ENCODE data around the gene RAB39A. TPM values are rescaled to one million over a fixed set of nuclear protein-coding genes. Genes with fewer than 3 reads are reported as not detected.
A peak's percentile ranks its signal among the peaks of the same experiment; 100 is the strongest.

Gene RAB39A
- total RNA-seq, 1 experiment from 2014 or later, result not detected

GRCh38 chr11:107924306-107924705 lies 3.9 kb upstream of the RAB39A start:
- no peak for DNase-seq (ENCODE audit: unreplicated experiment)
- no peaks in the 10 kb centered on the region for H3K36me3 Mint-ChIP-seq (ENCODE audit: insufficient read depth, unreplicated experiment)
- H3K27ac Mint-ChIP-seq (ENCODE audit: low read depth, unreplicated experiment), result no peak overlapping the region
- intact Hi-C loops (cut with micrococcal nuclease), result no loop called here
- H3K9me3 Mint-ChIP-seq (ENCODE audit: unreplicated experiment), result no peaks in the 10 kb centered on the region
- no TSS peak for BruUV-seq (replicated peaks)
- ChIA-PET POLR2A (interaction anchor here (0.6 kb wide), 1 partner anchor 85 kb away, joined by 3 read pairs; the partner anchor contains the start of gene CUL5), CTCF (no interaction called here)
- peaks cover 49% of the 10 kb centered on the region for H3K27me3 Mint-ChIP-seq (ENCODE audit: insufficient read depth, unreplicated experiment)
- no peak overlapping the region for H3K4me3 Mint-ChIP-seq (ENCODE audit: unreplicated experiment)
- no peak for TF ChIP-seq CTCF (IDR thresholded peaks at IDR 0.05; ENCODE audit: unreplicated experiment)
- H3K4me1 Mint-ChIP-seq (ENCODE audit: insufficient read depth, unreplicated experiment), result peaks cover 12% of the 10 kb centered on the region

- Mint-ChIP-seq H3K4me1 (ENCODE audit: insufficient read depth, unreplicated experiment) (peaks cover 12% of the 10 kb centered on the region), H3K27me3 (ENCODE audit: insufficient read depth, unreplicated experiment) (peaks cover 59% of the 10 kb centered on the region), H3K27ac (ENCODE audit: low read depth, unreplicated experiment) (no peak overlapping the region), H3K36me3 (ENCODE audit: insufficient read depth, unreplicated experiment) (no peaks in the 10 kb centered on the region), H3K4me3 (ENCODE audit: unreplicated experiment) (peak overlapping the region; percentile 71), H3K9me3 (ENCODE audit: unreplicated experiment) (no peaks in the 10 kb centered on the region)
- CTCF ChIA-PET, result no interaction called here
- POLR2A ChIA-PET, result interaction anchor here (1.2 kb wide), 1 partner anchor 13 kb away, joined by 3 read pairs; no protein-coding TSS in a partner anchor
- no peak for TF ChIP-seq CTCF (IDR thresholded peaks at IDR 0.05; ENCODE audit: unreplicated experiment)
- no peak for DNase-seq (ENCODE audit: unreplicated experiment)
- BruUV-seq (replicated peaks), result no TSS peak
- intact Hi-C loops (cut with micrococcal nuclease), result no loop called here
These were observed 689 bp upstream of the RAB39A start for GRCh38 chr11:107927559-107927958.

- Mint-ChIP-seq H3K36me3 (ENCODE audit: insufficient read depth, unreplicated experiment) (no peaks in the 10 kb centered on the region), H3K9me3 (ENCODE audit: unreplicated experiment) (no peaks in the 10 kb centered on the region), H3K27ac (ENCODE audit: low read depth, unreplicated experiment) (no peak overlapping the region), H3K4me1 (ENCODE audit: insufficient read depth, unreplicated experiment) (peaks cover 9% of the 10 kb centered on the region), H3K27me3 (ENCODE audit: insufficient read depth, unreplicated experiment) (peaks cover 47% of the 10 kb centered on the region), H3K4me3 (ENCODE audit: unreplicated experiment) (peak overlapping the region; percentile 71)
- intact Hi-C loops (cut with micrococcal nuclease), result no loop called here
- no peak for DNase-seq (ENCODE audit: unreplicated experiment)
- ChIA-PET CTCF (no interaction called here), POLR2A (no interaction called here)
- BruUV-seq (replicated peaks), result no TSS peak
- TF ChIP-seq CTCF (IDR thresholded peaks at IDR 0.05; ENCODE audit: unreplicated experiment), result no peak
These were observed 689 bp downstream of the RAB39A start for GRCh38 chr11:107928767-107929507.

GRCh38 chr11:107929611-107930200 lies 1.5 kb downstream of the RAB39A start:
- H3K4me1 Mint-ChIP-seq (ENCODE audit: insufficient read depth, unreplicated experiment), result peaks cover 6% of the 10 kb centered on the region

More at GRCh38 chr11:107929611-107930200, 1.5 kb downstream of the RAB39A start:
- no peak for TF ChIP-seq CTCF (IDR thresholded peaks at IDR 0.05; ENCODE audit: unreplicated experiment)
- no TSS peak for BruUV-seq (replicated peaks)
- POLR2A ChIA-PET, result no interaction called here
- CTCF ChIA-PET, result interaction anchor here (0.7 kb wide), 1 partner anchor 99 kb away, joined by 3 read pairs; no protein-coding TSS in a partner anchor
- intact Hi-C loops (cut with micrococcal nuclease), result no loop called here
- no peak overlapping the region for H3K4me3 Mint-ChIP-seq (ENCODE audit: unreplicated experiment)
- no peak overlapping the region for H3K27ac Mint-ChIP-seq (ENCODE audit: low read depth, unreplicated experiment)
- DNase-seq (ENCODE audit: unreplicated experiment), result no peak
- H3K36me3 Mint-ChIP-seq (ENCODE audit: insufficient read depth, unreplicated experiment), result no peaks in the 10 kb centered on the region
- peaks cover 40% of the 10 kb centered on the region for H3K27me3 Mint-ChIP-seq (ENCODE audit: insufficient read depth, unreplicated experiment)
- H3K9me3 Mint-ChIP-seq (ENCODE audit: unreplicated experiment), result no peaks in the 10 kb centered on the region

All from MCF 10A (cell line).